Body of pancreas (tissue), 4 donors: ENCODE measurements around the gene TSKS.

ENCODE experiments used
- CTCF ChIP-seq, 7 experiments: fragments of 450-650 bp in 4 of 7; fragments of 200-600 bp in 3 of 7; sonication (generic) in 3 of 7; IDR thresholded peaks; one replicate each; pipeline ENCODE4 v1.5.1; 2016 to 2019; ENCODE audit warnings: antibody characterized with exemption in 7 of 7
- POLR2A ChIP-seq, 3 donors: fragments of 450-650 bp; IDR thresholded peaks; one replicate each; pipeline ENCODE4 v1.6.1; 2016; ENCODE audit warnings: antibody characterized with exemption in 3 of 3, mild to moderate bottlenecking in 2 of 3

DNA sequence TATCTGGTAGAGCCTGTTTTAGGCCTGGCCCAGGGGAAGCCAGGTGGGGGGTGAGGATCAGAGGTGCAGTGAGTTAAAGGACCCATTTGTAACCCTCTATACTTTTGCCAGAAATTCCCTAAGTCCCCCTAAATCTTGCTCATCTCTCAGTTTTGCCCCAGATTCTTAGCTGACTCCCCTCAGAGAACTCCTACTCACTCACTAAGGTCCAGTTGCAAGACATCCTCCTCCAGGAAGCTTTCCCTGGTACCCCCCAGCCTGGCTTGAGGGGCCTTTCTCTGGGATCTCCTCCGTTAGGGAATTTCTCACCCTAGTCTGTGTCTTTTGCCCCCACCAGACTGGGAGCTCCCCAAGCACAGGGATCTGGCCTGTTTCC lies 1.9 kb downstream of the TSKS start:
- TF ChIP-seq CTCF (IDR thresholded peaks at IDR 0.05) = no peak
- TF ChIP-seq POLR2A (IDR thresholded peaks at IDR 0.05) = no peak
